Fibroblast of lung (primary cell): ENCODE results near the gene WDR43. TPM values are rescaled to one million over a fixed set of nuclear protein-coding genes. Genes with fewer than 3 reads are reported as not detected.

Experiments
- DNase-seq, 2 donors: peaks; one replicate each; pipeline versions ENCODE4 v3.0.0 to v3.0.0-alpha.2; 2010; ENCODE audit warnings: low read depth in 2 of 2
- H2AFZ ChIP-seq: 2 replicates; pipeline ENCODE4 v1.5.1; 2012; ENCODE audit warnings: low read length, control low read depth, inconsistent platforms
- H3K27ac ChIP-seq: 2 replicates; pipeline ENCODE4 v1.5.1; 2011; ENCODE audit warnings: low read length, control low read depth; ENCODE audit not compliant: insufficient read depth
- H3K27me3 ChIP-seq: 2 replicates; pipeline ENCODE4 v1.5.1; 2011; ENCODE audit warnings: mild to moderate bottlenecking, low read length; ENCODE audit not compliant: control insufficient read depth, insufficient read depth
- H3K36me3 ChIP-seq: 2 replicates; pipeline ENCODE4 v1.5.1; 2011; ENCODE audit warnings: low read length; ENCODE audit not compliant: control insufficient read depth, insufficient read depth
- H3K4me1 ChIP-seq: 2 replicates; pipeline ENCODE4 v1.5.1; 2011; ENCODE audit warnings: low read length; ENCODE audit not compliant: control insufficient read depth, insufficient read depth; ENCODE audit errors: extremely low read depth
- H3K4me2 ChIP-seq: 2 replicates; pipeline ENCODE4 v1.5.1; 2011; ENCODE audit warnings: low read length, control low read depth; ENCODE audit not compliant: insufficient read depth; ENCODE audit errors: extremely low read depth
- H3K4me3 ChIP-seq, 4 experiments: fragments of 200-600 bp in 1 of 4; sonication (generic) in 1 of 4; replicated peaks in 1 of 4; 2 replicates each; pipeline ENCODE4 v1.5.1; 2011 to 2016; ENCODE audit warnings: low read length in 4 of 4, low read depth in 3 of 4, mild to moderate bottlenecking in 3 of 4, control low read depth in 2 of 4, inconsistent platforms in 1 of 4, mixed read lengths in 1 of 4; ENCODE audit not compliant: insufficient read depth in 1 of 4; ENCODE audit errors: control extremely low read depth in 1 of 4
- H3K79me2 ChIP-seq: 2 replicates; pipeline ENCODE4 v1.5.1; 2012; ENCODE audit warnings: mild to moderate bottlenecking, low read length, inconsistent platforms; ENCODE audit not compliant: control insufficient read depth, insufficient read depth
- H3K9ac ChIP-seq: 2 replicates; pipeline ENCODE4 v1.5.1; 2011; ENCODE audit warnings: mild to moderate bottlenecking, low read length, control low read depth; ENCODE audit not compliant: insufficient read depth
- H3K9me3 ChIP-seq: 2 replicates; pipeline ENCODE4 v1.5.1; 2012; ENCODE audit warnings: low read depth, low read length; ENCODE audit not compliant: control insufficient read depth, insufficient read depth
- H4K20me1 ChIP-seq: 2 replicates; pipeline ENCODE4 v1.5.1; 2011; ENCODE audit warnings: low read length; ENCODE audit not compliant: control insufficient read depth, insufficient read depth; ENCODE audit errors: extremely low read depth
- CTCF ChIP-seq, 2 donors: IDR thresholded peaks in 1 of 2; conservative IDR thresholded peaks in 1 of 2; 1 replicate in 1 of 2; 2 replicates in 1 of 2; pipeline ENCODE4 v1.5.1; 2011 to 2012; ENCODE audit warnings: low read length in 2 of 2, control low read depth in 1 of 2, inconsistent platforms in 1 of 2, low read depth in 1 of 2, mild to moderate bottlenecking in 1 of 2
- EZH2 ChIP-seq: IDR thresholded peaks from 2 replicates; pipeline ENCODE4 v1.5.1; 2012; ENCODE audit warnings: low read length, control low read depth, mild to moderate bottlenecking; ENCODE audit errors: missing control alignments
- polyA plus RNA-seq, 2 donors: library from polyadenylated mRNA; depleted of rRNA in 1 of 2; stranded (reverse) in 1 of 2; unstranded in 1 of 2; fragments of >200 nt; gene quantifications; 2 replicates each; pipeline ENCODE4 v1.2.1, GENCODE V29; 2011 to 2012; ENCODE audit warnings: missing spikeins in 1 of 2
- total RNA-seq: library from RNA; depleted of rRNA; stranded (reverse); fragments of >200 nt; gene quantifications from 2 replicates; pipeline ENCODE4 v1.2.1, GENCODE V29; 2014

The WDR43 gene
- total and polyA plus RNA-seq, 2 donors (not counting 1 experiment from before 2014, with no cell fraction given): 71.5 to 74.7 TPM

DNA sequence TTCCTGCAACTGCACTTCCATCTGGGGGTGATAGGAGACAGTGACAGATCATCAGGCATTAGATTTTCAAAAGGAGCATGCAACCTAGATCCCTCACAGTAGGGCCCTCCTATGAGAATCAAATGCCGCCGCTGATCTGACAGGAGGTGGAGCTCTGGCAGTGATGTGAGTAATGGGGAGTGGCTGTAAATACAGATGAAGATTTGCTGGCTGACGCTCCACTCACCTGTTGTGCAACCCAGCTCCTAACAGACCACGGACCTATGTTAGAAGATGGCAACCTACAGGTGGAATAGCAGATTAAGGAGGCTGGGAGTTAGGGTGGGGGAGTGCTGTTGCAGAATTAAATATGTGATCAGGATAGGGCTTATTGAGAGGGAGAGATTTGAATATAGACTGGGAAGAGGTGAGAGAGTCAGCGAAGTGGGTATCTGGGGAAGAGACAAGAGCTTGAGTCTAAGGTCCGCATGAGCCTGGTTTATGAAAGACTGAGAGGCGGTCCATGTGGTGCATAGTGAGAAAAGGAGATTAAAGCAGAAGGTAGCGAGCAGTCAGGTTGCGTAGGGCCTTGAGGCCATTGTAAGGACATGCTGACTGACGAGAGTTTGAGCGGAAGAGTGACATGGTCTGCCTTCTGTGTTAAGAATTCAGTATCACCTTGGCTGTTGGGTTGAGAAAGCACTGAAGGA lies 55.3 kb downstream of the WDR43 start:
- no peak overlapping the region for H3K27ac ChIP-seq
- H4K20me1 ChIP-seq: no peaks in the 10 kb centered on the region
- no peak overlapping the region for H3K4me3 ChIP-seq
- no peaks in the 10 kb centered on the region for H3K27me3 ChIP-seq
- no peak overlapping the region for H3K9ac ChIP-seq
- no peak overlapping the region for H3K4me2 ChIP-seq
- no peak for DNase-seq
- TF ChIP-seq EZH2 (no peak), CTCF (conservative IDR thresholded peaks at IDR 0.05 in 1 of 2, IDR thresholded peaks at IDR 0.05 in 1 of 2; ENCODE audit: low read depth in 1 of 2, low read length in 2 of 2) (no peak)
- no peaks in the 10 kb centered on the region for H3K79me2 ChIP-seq
- no peak overlapping the region for H2AFZ ChIP-seq
- peaks cover 9% of the 10 kb centered on the region for H3K36me3 ChIP-seq
- H3K4me1 ChIP-seq: peaks cover 6% of the 10 kb centered on the region
- no peaks in the 10 kb centered on the region for H3K9me3 ChIP-seq

GRCh38 chr2:28950941-28951630 lies 56.6 kb downstream of the WDR43 start:
- peaks cover 9% of the 10 kb centered on the region for H3K36me3 ChIP-seq
- H3K9me3 ChIP-seq: no peaks in the 10 kb centered on the region
- H3K4me1 ChIP-seq: peaks cover 6% of the 10 kb centered on the region
- TF ChIP-seq CTCF (conservative IDR thresholded peaks at IDR 0.05 in 1 of 2, IDR thresholded peaks at IDR 0.05 in 1 of 2; ENCODE audit: low read depth in 1 of 2, low read length in 2 of 2) (no peak), EZH2 (no peak)
- H3K27me3 ChIP-seq: no peaks in the 10 kb centered on the region
- H3K27ac ChIP-seq: no peak overlapping the region
- H3K4me3 ChIP-seq: no peak overlapping the region
- no peak for DNase-seq
- no peaks in the 10 kb centered on the region for H4K20me1 ChIP-seq
- no peaks in the 10 kb centered on the region for H3K79me2 ChIP-seq
- H3K9ac ChIP-seq: no peak overlapping the region
- H2AFZ ChIP-seq: no peak overlapping the region
- no peak overlapping the region for H3K4me2 ChIP-seq

- H2AFZ ChIP-seq: no peak overlapping the region
- DNase-seq: peak in 1 of 2 donors; percentile 87
- no peaks in the 10 kb centered on the region for H3K9me3 ChIP-seq
- H4K20me1 ChIP-seq: no peaks in the 10 kb centered on the region
- H3K27me3 ChIP-seq: no peaks in the 10 kb centered on the region
- no peak overlapping the region for H3K4me2 ChIP-seq
- no peaks in the 10 kb centered on the region for H3K79me2 ChIP-seq
- peaks cover 4% of the 10 kb centered on the region for H3K36me3 ChIP-seq
- no peak overlapping the region for H3K27ac ChIP-seq
- no peak for TF ChIP-seq EZH2
- TF ChIP-seq CTCF (conservative IDR thresholded peaks at IDR 0.05 in 1 of 2, IDR thresholded peaks at IDR 0.05 in 1 of 2; ENCODE audit: low read depth in 1 of 2, low read length in 2 of 2): no peak
- peaks cover 6% of the 10 kb centered on the region for H3K4me1 ChIP-seq
- H3K9ac ChIP-seq: no peak overlapping the region
- no peak overlapping the region for H3K4me3 ChIP-seq
Measured at GRCh38 chr2:28951910-28952835, 57.7 kb downstream of the WDR43 start.
